GM12891 (cell line): ENCODE measurements around the gene PRICKLE1.

Experiments used
- DNase-seq: peaks from one replicate; pipeline ENCODE4 v3.0.0; 2011; ENCODE audit warnings: low spot score; ENCODE audit not compliant: insufficient read length
- FAIRE-seq: peaks from 2 replicates; lab custom pipeline; 2011; peaks lifted over from hg19 to GRCh38; lab: Jason Lieb, UNC
- PAX5 ChIP-seq: IDR thresholded peaks from 2 replicates; pipeline ENCODE4 v1.6.1; 2011; ENCODE audit warnings: low read length, moderate library complexity, mild to moderate bottlenecking; ENCODE audit not compliant: insufficient read depth, severe bottlenecking
- POLR2A ChIP-seq: IDR thresholded peaks from 2 replicates; pipeline ENCODE4 v1.6.1; 2011; ENCODE audit warnings: low read depth, low read length, control low read depth
- POLR2AphosphoS5 ChIP-seq: IDR thresholded peaks from 2 replicates; pipeline ENCODE4 v1.6.1; 2011; ENCODE audit warnings: low read depth, low read length, control low read depth
- POU2F2 ChIP-seq: IDR thresholded peaks from 2 replicates; pipeline ENCODE4 v1.6.1; 2011; ENCODE audit warnings: low read depth, mild to moderate bottlenecking, control low read depth, low read length, moderate library complexity
- SPI1 ChIP-seq: IDR thresholded peaks from 2 replicates; pipeline ENCODE4 v1.6.1; 2011; ENCODE audit warnings: low read depth, low read length, control low read depth
- TAF1 ChIP-seq: IDR thresholded peaks from 2 replicates; pipeline ENCODE4 v1.6.1; 2011; ENCODE audit warnings: low read depth, low read length, control low read depth

Gene PRICKLE1

GRCh38 chr12:42482748-42483520 is 106.6 kb downstream of the PRICKLE1 start:
- FAIRE-seq: peak; percentile 80
- TF ChIP-seq POLR2A: no peak
- TF ChIP-seq TAF1: no peak
- TF ChIP-seq PAX5: no peak
- TF ChIP-seq POU2F2: no peak
- no peak for TF ChIP-seq SPI1
- no peak for TF ChIP-seq POLR2AphosphoS5
- DNase-seq: peak; percentile 80

- no peak for DNase-seq
- no peak for TF ChIP-seq POLR2A
- TF ChIP-seq PAX5: no peak
- TF ChIP-seq SPI1: no peak
- no peak for TF ChIP-seq POU2F2
- TF ChIP-seq POLR2AphosphoS5: no peak
- TF ChIP-seq TAF1: no peak
- FAIRE-seq: no peak
These were observed 107.4 kb downstream of the PRICKLE1 start for GRCh38 chr12:42482041-42482747.

GRCh38 chr12:42481368-42481767 is 108.2 kb downstream of the PRICKLE1 start:
- TF ChIP-seq POLR2AphosphoS5: no peak
- no peak for TF ChIP-seq TAF1
- no peak for TF ChIP-seq POLR2A
- TF ChIP-seq PAX5: no peak
- TF ChIP-seq SPI1: no peak
- TF ChIP-seq POU2F2: no peak
- no peak for FAIRE-seq
- no peak for DNase-seq

GRCh38 chr12:42477941-42478340 is 111.6 kb downstream of the PRICKLE1 start:
- no peak for DNase-seq
- TF ChIP-seq POLR2A (no peak), SPI1 (no peak), POLR2AphosphoS5 (no peak), POU2F2 (no peak), PAX5 (no peak), TAF1 (no peak)
- FAIRE-seq: no peak

- DNase-seq: no peak
- TF ChIP-seq PAX5 (no peak), POU2F2 (no peak), TAF1 (no peak), POLR2AphosphoS5 (no peak), SPI1 (no peak), POLR2A (no peak)
- peak; percentile 68 for FAIRE-seq
These were observed 114.4 kb downstream of the PRICKLE1 start for GRCh38 chr12:42475106-42475505.

- no peak for FAIRE-seq
- DNase-seq: no peak
These were observed 115.2 kb downstream of the PRICKLE1 start for GRCh38 chr12:42474391-42474790.

GRCh38 chr12:42473561-42473960 is 116.0 kb downstream of the PRICKLE1 start:
- no peak for TF ChIP-seq POU2F2
- TF ChIP-seq POLR2A: no peak
- no peak for TF ChIP-seq PAX5
- no peak for TF ChIP-seq POLR2AphosphoS5
- TF ChIP-seq SPI1: no peak
- no peak for TF ChIP-seq TAF1
- FAIRE-seq (no peak), DNase-seq (no peak)

More at GRCh38 chr12:42474391-42474790, 115.2 kb downstream of the PRICKLE1 start:
- TF ChIP-seq POLR2A (no peak), PAX5 (no peak), POU2F2 (no peak), TAF1 (no peak), SPI1 (no peak), POLR2AphosphoS5 (no peak)

GRCh38 chr12:42473130-42473529 is 116.4 kb downstream of the PRICKLE1 start:
- no peak for FAIRE-seq
- TF ChIP-seq TAF1 (no peak), POLR2AphosphoS5 (no peak), POU2F2 (no peak), SPI1 (no peak), POLR2A (no peak), PAX5 (no peak)
- no peak for DNase-seq

GRCh38 chr12:42472376-42472775 is 117.2 kb downstream of the PRICKLE1 start:
- TF ChIP-seq POLR2A (no peak), SPI1 (no peak), PAX5 (no peak), POLR2AphosphoS5 (no peak), POU2F2 (no peak), TAF1 (no peak)
- FAIRE-seq (no peak), DNase-seq (no peak)
